HG02852 (cell line): ENCODE results near the gene GPR87.

Experiments
- ATAC-seq: cut with Tn5 transposase; IDR thresholded peaks from one replicate; pipeline ENCODE4 v1.9.1; 2021; ENCODE audit warnings: mild to moderate bottlenecking, moderate library complexity; ENCODE audit not compliant: unreplicated experiment

Gene GPR87, protein sequence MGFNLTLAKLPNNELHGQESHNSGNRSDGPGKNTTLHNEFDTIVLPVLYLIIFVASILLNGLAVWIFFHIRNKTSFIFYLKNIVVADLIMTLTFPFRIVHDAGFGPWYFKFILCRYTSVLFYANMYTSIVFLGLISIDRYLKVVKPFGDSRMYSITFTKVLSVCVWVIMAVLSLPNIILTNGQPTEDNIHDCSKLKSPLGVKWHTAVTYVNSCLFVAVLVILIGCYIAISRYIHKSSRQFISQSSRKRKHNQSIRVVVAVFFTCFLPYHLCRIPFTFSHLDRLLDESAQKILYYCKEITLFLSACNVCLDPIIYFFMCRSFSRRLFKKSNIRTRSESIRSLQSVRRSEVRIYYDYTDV

DNA sequence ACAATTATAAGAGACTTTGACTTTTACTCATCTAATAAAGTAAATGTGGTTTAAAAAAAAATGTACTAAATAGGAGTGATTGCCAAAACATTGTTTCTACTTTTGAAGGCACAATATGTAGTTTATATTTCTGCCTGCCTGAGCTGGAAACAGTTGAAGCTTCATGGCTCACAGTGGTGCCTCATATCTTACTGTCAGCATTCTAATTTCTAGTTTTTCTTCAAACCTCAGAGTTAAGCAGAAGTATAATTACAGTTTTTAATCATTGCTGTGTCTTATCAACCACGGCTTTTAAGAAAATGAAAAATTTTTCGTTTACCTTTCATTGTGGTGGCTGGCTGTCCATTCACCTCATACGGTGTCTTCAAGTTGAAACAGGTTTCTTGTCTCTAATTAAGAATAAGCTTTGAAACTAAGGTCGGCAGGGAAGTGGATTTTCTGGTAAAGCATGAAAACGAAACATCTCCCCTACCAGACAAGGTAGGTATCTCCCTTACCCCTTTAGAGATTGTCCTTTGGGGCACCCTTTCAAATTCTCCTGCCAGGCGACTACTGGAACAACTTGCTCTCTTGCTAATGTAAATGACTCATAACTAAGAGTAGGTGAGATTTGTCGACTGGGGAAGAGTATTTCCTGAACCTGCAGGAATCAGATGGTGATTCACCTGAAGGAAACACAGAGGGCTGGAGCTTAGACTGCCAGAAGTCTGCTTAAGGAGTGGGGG is at the start of gene GPR87:
TSS of gene GPR87 (minus strand) at position 554 of the 725 bp plus-strand sequence. CDS start 16,720 bp downstream, outside the sequence.
- ATAC-seq, result no peak

DNA sequence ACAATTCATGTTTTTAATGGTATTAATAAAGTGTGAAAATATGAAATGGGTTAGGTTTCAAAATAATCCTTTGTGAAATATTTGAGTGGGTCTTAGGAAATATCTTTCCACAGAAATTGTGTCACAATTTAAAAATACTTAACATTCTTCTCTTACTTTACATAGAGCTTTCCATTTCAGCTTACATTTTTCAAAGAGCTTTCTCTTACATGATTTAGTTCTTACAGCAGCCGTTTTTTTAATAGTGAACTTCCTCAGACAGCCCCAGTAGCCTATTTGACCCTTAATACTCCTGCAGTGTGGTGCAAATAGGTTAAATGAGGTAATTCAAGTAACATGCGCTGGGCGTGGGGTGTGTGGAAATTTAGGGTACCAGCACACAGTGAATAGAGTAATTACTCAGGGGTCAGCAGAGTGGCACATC is 46.1 kb upstream of the GPR87 start:
- ATAC-seq, result no peak

DNA sequence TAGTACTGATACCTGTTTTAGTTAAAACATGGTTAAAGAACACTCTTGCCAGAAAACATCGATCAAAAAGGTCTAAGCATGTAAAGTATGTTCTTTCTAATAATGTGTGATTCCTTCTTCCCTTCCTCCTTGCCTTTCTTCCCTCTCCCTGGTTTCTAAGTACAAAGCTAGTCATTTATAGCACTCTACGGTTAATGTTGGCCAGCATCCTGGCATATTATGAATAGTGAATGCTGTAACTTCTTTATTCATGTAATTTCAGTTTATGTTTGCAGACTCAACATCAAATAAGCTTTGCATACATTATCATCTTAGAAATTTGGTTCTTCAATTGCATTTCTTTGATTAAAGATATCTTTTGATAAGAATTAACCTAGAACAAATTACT is 40.8 kb upstream of the GPR87 start:
- ATAC-seq, result no peak

DNA sequence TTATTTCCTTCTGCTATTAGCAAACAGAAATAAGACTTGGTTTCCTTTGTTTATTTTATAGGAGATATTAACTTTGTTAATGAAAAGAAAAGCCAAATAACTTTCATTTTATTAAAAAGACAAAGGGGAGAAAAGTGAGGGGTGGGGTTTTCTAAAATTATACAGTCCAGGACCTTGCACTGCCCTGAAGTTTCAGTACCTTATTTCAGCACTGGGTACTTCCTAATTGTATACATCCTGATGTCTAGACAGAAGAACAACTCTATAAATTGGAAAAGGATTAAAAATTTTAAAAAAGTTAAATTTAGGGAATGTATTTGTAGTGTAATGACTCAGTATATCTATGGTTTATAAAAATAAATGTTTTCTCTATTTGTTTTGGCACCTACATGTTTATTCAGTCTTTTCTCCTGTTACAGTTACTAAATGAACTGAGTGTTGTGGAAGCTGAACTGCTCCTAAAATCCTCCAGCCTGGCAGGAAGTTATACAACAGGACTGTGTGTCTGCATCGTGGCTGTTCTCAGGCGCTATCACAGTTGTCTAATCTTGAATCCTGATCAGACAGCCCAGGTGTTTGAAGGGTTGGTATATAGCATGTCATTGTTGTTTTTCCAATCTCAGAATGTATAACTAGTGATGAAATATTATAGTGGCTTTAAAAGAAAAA is 40.3 kb upstream of the GPR87 start:
- ATAC-seq, result no peak

DNA sequence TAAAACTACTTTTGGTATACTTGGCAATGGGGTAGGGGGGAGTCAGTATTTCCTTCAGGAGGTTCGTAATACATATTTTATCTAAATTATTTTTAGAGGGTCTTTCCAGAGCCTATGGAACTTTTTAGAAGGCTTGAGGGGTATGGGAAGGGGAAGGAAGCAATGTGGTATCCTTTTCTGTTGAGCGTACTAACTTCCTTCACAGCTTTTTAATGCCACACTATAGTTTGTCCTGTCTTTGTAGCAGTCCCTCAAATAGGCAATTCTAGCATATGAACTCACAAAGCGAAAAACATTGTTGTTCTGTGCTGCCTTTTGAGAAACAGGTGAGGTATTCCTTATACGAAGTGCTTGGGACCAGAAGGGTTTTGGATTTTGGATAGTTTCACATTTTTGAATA is 35.0 kb upstream of the GPR87 start:
- peak; percentile 22 for ATAC-seq

DNA sequence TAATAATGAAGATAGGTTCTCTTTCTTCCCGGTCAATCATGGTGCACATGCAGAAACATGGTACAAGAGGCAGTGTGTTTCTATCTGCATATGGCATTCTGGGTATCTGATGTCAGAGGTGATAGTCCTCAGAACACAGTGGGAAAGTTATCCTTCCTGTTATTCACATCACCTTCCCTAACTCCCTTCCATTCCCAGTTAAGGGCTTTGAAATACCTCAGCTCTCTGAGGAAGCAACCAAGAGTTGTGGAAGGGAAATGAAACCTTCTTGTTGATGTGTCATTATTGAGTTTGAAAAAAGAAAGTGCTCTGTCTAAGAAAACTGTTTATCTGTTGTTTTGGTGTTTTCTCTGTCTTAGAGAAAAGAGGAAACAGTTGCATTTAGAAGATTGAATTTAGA is 34.6 kb upstream of the GPR87 start:
- peak; percentile 92 for ATAC-seq

DNA sequence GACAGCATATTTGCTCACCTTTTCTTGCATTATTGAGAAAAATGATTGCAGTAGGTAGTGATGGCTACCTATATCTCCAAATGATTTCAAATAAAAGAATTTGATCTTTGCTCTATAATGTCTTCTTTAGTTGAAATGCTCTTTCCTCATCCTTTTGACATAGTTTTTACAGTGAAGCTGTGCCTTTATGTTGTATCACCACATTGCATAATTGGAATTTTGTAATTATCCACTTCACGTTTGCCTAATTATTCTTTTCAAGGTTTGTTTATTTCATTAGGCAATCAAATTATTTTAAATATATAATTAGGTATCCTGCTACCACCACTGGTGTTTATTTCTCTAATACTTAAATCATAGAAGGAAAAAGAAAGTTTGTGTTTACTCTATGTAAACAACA is 34.0 kb upstream of the GPR87 start:
- ATAC-seq, result no peak

DNA sequence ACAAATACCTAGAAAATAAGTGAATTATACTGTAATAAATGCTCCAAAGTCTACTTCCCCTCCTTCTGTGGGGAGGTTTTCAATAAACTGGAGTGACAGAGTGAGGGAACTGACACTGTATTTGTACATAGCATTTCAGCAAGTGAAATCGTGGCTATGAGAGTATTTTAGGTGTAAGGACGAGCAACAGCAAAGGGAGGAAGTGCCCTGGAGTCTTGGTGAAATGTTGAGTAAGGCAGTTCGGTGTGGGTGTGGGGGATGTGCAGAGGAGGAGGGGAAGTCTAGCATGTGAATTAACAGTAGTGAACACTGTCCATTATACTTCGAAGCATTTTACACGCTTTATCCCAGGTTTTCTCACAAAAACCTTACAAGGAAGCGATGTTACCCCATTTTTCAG is 30.8 kb upstream of the GPR87 start:
- no peak for ATAC-seq

DNA sequence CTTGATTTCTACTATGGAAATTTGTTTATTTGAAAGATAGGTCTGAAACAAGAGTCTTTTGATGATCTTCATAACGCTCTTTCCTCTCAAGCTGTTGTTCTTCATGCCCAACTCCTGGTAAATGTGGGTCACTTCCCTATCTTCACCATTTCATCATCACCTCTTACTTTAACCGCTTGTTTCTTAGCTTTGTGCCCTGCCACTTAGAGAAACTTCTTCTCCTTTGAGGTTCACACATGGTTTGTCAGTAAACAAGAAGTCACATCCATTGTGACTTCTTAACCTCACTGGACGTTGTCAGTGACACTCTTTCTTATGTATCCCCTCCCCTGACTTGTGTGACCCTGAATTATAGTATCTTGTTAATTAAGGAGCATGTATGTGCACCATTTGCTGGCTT is 29.7 kb upstream of the GPR87 start:
- ATAC-seq, result no peak

DNA sequence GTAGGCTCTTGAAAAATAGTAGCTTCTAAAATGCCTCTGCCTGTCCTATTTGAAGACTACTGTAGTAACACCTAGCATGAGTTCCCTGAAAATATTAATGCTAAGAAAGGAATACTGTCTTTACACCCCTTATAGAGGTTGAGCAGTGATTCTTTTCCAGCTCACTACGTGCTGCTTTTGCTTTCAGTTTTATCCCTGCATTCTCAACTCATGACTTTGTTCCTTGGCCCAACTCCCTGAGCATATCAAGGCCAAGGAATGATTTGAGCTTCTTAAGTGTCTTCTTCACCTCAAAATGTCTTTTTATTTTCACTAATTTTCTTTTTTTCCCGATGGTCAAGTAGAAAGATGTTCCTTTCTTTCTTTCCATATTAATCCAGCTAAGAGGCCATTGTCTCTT is 29.2 kb upstream of the GPR87 start:
- ATAC-seq, result no peak

DNA sequence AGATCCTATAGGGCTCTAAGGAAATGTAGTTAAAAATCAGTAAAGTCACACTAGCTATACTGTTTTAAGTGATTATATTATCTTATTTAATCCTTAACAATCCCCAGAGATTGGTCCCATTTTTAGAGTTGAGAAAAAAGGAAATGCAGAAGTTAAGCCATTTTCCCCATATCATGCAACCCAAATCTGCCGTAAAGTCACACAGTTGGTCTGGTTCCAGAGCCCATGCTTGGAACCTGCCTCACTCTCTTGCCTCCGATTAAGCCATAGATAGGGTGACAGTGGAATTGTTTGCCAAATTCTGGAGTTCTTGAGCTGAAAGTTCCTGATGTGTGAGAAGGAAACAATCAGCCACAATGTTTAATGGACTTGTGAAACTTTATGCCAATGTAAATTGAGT is 15.1 kb upstream of the GPR87 start:
- no peak for ATAC-seq

DNA sequence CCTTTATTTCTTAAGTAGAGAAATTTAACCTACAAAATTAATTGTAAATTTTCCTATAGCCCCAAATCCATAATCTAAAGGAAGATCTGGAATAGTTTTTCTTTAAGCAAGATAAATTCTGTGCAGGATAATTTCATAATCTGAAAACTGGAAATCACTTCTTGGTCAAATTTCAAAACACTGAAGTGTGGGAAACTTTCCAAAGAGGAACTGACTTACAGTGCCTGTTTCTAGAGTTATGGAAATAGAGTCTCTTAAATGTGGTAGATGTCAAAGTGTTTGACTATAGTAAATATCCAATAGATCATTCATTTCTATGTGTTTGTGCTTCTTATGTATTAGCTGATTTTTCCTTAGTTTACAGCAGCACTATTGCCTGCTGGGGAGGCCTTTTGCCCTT is 14.3 kb upstream of the GPR87 start:
- ATAC-seq, result no peak

DNA sequence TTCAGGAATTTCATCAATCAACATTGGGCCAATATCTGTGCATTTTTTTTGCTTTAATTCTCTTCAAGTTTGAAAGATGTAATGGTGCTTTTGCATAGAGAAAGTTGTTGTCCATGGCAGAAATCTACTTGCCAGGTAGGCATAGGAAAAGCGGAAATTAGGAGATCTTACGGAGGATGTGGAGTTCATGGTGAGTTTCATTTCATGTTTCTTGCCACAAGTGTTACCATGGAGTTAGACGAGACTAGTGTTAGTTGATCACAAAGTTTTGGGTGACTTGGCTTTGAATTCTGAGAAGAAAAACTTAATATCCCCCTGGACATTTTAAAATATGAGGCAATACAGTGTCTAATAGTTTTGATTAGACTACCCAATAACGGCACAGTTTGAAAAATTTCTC is 13.8 kb upstream of the GPR87 start:
- no peak for ATAC-seq

DNA sequence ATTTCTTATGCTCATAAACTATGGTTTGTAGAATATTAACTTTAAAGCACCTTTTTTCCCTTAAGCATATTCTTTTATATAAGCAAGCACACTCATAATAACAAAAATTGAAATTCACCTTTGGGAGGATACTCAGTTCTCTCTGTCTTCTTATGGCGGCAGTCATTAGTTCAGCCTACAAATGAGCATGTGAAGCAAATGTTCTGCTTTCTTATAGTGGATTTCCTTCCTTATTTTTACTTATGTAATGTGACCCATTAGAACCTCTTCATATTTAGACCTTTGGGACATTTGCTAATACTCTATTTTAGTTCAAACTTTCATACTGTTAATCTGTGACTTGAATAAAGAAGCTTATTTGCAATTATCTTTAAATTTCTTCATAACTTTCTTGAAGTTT is 12.7 kb upstream of the GPR87 start, which contains the start of gene P2RY13:
TSS of gene P2RY13 (minus strand) at position 187 of the 400 bp plus-strand sequence. CDS start at position 166, 21 bp downstream.
- ATAC-seq, result no peak

DNA sequence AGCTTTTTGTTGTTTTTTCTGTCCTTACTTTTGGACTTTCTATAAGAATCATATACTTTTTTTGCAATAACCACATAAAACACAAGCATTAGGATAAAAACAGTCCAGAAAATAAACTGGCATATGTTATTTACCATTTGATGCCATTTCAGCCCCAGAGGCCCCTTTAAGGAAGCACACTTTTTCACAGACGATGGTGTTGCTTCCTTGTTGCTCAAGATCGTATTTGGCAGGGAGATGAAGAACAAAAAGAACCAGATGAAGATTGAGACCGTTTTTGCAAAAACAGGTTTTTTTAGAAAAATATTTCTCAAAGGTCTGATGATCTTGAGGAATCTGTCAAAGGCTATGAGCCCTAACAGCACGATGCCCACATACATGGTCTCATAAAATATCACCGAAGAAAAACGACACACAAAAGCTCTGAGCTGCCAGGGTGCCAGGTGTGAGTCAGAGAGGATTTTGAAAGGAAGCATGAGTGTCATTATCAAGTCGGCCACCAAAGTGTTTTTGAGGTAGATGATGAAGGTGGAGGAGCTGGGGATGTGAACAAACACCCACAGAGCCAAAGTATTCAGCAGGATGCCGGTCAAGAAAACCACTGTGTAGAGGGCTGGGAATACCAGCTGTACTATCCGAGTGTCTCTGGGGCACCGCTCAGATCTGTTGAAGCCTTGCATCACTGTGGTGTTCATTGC is 11.8 kb upstream of the GPR87 start:
- ATAC-seq, result no peak

DNA sequence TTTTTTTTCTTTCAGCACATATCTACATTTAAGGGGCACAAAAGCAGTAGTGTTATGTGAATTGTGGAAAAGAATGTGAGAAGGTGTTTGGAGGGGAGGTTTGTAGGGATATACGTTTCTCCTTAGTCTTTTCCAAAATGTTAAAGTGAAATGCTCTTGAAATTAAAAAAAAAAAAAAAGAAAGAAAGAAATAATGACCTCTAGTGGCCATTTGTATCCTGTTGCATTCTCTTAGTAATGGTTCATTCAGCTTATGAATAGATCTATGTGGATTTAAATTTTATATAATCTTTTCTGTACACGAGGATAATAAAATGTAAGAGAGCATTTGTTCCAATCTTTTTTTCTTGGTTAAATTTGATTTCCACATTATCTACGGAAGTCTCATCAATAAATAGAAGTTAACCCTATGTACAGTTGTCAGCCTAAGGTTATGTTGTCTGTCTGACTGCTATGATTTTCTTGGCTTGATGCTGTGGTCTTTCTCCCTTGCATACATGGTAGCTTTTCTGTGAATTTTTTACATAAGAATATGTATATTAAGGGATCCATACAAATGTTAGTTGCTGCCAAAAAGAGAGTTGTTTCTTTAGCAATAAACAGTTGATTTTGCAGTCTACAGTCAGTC is 11.1 kb upstream of the GPR87 start:
- ATAC-seq, result no peak

DNA sequence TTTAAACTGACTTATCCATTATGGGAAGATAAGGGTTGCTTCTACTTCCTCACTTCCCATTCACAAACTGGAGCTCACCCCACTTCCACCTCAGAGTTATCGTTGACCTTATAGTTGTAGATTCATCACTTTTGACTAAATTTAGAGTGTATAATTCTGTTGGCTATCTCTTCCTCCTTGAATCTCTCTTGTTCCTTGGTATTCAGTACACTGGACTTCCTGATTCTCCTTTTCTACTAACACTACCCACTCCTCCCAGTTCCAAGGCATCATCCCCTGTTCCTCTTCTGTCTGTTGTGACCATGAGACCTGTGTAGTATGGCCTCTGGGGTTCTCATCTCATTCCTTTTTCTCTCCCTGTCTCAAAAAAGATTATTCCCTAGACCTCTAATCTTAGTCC is 5.9 kb upstream of the GPR87 start:
- ATAC-seq, result no peak

DNA sequence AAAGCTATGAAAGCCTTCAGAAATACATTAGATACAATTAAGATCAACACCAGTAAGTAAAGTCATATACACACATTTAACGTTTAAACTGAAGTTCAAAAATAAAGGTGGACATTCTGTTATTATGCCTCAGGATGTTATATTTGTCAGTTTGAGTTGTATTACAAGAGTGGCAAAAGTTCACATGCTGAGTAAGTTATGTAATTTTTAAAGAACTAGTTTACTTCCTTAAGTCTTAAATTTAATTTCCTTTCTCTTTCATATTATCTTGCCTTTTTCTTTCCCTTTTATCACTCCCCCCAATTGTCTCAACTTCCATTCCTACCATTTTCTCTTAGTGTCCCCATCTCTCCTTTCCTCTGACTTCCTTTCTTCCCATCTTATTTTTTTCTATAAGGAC is 4.9 kb upstream of the GPR87 start:
- no peak for ATAC-seq

DNA sequence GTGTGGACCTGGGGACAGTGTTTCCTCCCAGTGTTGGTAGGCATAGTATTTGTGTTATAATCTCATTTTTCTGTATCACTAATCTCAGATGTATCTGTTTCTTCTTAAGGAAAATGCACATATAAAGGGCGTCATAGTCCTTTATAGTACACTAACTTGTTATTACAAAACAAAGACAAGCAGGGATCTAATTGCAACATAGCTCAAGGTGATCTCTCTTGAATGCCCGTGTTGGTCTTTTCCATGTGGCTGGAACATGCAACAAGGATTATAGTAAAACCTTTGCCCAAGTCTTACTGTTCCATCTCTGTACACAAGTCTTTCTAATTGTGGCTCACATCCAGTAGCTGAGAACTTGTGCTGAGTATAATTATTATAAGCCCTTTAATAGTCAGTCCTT is 3.5 kb upstream of the GPR87 start:
- ATAC-seq, result no peak

DNA sequence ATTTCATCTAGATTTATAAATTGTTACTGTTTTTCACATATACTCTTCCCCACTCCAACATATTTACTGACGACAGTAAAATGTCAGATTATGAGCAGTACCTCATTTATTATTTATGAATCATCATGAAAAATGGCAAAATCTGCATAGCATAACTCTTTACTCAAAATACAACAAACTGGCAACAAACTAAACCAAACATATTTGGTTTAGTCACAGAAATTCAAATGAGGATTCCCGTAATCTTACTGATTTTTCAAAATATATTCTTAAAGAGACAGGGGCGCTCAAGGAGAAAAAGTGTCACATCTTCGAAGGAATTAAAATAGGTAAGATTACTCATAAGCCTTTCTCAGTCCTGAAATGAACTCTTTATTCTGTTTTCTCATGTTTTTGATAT is 3.0 kb upstream of the GPR87 start:
- no peak for ATAC-seq

DNA sequence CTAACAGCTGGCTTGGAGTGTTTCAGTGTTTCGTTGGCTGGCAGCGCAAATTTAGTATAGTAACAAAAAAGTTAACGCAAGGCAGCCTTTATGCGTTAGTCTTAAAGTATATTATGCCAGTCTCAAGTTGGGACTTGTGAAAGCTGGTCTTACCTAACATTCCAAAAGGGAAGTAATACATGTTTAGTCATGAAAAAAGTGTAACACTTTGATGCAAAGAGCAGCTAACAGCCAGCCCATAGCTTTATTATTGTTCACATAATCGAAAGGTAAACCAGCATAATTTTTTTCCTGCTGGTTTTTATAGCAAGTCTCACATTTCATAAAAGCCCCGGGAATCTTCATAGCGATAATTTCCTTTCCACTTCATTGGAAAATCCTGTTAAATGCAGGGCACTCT is 2.4 kb upstream of the GPR87 start:
- ATAC-seq, result no peak
